Psoas muscle (tissue), 8 donors: Measurements from ENCODE around the gene SPAG17. TPM values are rescaled to one million over a fixed set of nuclear protein-coding genes. Genes with fewer than 3 reads are reported as not detected.

ENCODE experiments used
- ATAC-seq, 4 donors: fragments of 200-7000 bp; cut with Tn5 transposase; one replicate each; pipeline ENCODE4 v1.9.1; 2020; ENCODE audit warnings: moderate library complexity in 3 of 4, mild to moderate bottlenecking in 2 of 4
- DNase-seq, 2 donors: peaks; one replicate each; pipeline ENCODE4 v3.0.0-alpha.2; 2020
- H3K27ac ChIP-seq: fragments of 200-600 bp; one replicate; pipeline ENCODE4 v1.8.0; 2022
- H3K27me3 ChIP-seq, 3 donors: fragments of 200-600 bp in 1 of 3; one replicate each; pipeline versions ENCODE4 v1.6.1 to v1.8.0; 2013 to 2022; ENCODE audit warnings: low read length in 2 of 3, mild to moderate bottlenecking in 2 of 3, moderate library complexity in 1 of 3; ENCODE audit not compliant: insufficient read depth in 3 of 3
- H3K36me3 ChIP-seq, 2 donors: fragments of 200-600 bp in 1 of 2; one replicate each; pipeline versions ENCODE4 v1.6.1 to v1.8.0; 2013 to 2022; ENCODE audit warnings: low read depth in 1 of 2, mild to moderate bottlenecking in 1 of 2, moderate library complexity in 1 of 2; ENCODE audit not compliant: insufficient read depth in 1 of 2
- H3K4me1 ChIP-seq: fragments of 200-600 bp; one replicate; pipeline ENCODE4 v1.8.0; 2022
- H3K4me3 ChIP-seq: fragments of 200-600 bp; one replicate; pipeline ENCODE4 v1.8.0; 2022; ENCODE audit warnings: mild to moderate bottlenecking
- H3K9me3 ChIP-seq: fragments of 200-600 bp; one replicate; pipeline ENCODE4 v1.8.0; 2022
- CTCF ChIP-seq: fragments of 200-600 bp; IDR thresholded peaks from one replicate; pipeline ENCODE4 v1.8.0; 2022; ENCODE audit warnings: antibody characterized with exemption
- WGBS, 3 donors: extraction: QIAGEN DNeasy Blood & Tissue Kit; methylation state at CpG; one replicate each; pipeline versions ENCODE4 v1.1.6 to v1.1.7; 2013; 5-methylcytosine and 5-hydroxymethylcytosine counted together
- intact Hi-C, 2 donors: fragments of 100-400 bp; cut with DNase I; formaldehyde crosslinking; loops; one replicate each; pipeline versions ENCODE4 v1.11.0 to v1.14.2; 2022
- polyA plus RNA-seq, 3 donors: library from polyadenylated mRNA; stranded (reverse); fragments of 200-250 nt; gene quantifications; one replicate each; pipeline ENCODE4 v1.2.3, GENCODE V29; 2013
- total RNA-seq, 4 donors: library from RNA; stranded (reverse); fragmentation: NEBNext Ultra II Directional in 2 of 4; extraction: Animal tissue kit (Norgen Biotek cat#: 25700) in 2 of 4; gene quantifications; one replicate each; pipeline versions ENCODE4 v1.2.1 to v1.2.4, GENCODE V29; 2021 to 2023
- donor health status: healthy with polysubstance abuse.
- donor health status: DM: no; HTN: no; CAD: no; lungs with moderate emphysema.
- donor health status: Bipolar disorder and iron deficiency.
- donor health status: healthy.
- donor health status: DM: yes; HTN: yes; CAD: no.
- donor health status: DM: no; HTN: no; CAD: no.
- donor health status: DM: no; HTN: no; CAD: no.
- donor health status: DM: yes; HTN: yes; CAD: no.

SPAG17 gene
- total and polyA plus RNA-seq, 7 donors: 0.03 to 0.46 (median 0.09) TPM; not detected in 3

GRCh38 chr1:117971777-117972176 is 213.3 kb downstream of the SPAG17 start:
- intact Hi-C loops: no loop called here
- peaks cover 6% of the 10 kb centered on the region for H3K4me1 ChIP-seq
- no peak overlapping the region for H3K27ac ChIP-seq
- DNase-seq (no peak), ATAC-seq (no peak)
- H3K36me3 ChIP-seq: no peaks in the 10 kb centered on the region
- no peaks in the 10 kb centered on the region for H3K9me3 ChIP-seq
- TF ChIP-seq CTCF: no peak
- H3K4me3 ChIP-seq: no peak overlapping the region
- H3K27me3 ChIP-seq: no peaks in the 10 kb centered on the region

GRCh38 chr1:117970252-117970651 is 214.8 kb downstream of the SPAG17 start:
- no peak overlapping the region for H3K4me3 ChIP-seq
- H3K4me1 ChIP-seq: peaks cover 6% of the 10 kb centered on the region
- intact Hi-C loops: no loop called here
- ATAC-seq (no peak), DNase-seq (no peak)
- no peak for TF ChIP-seq CTCF
- no peaks in the 10 kb centered on the region for H3K9me3 ChIP-seq
- no peaks in the 10 kb centered on the region for H3K36me3 ChIP-seq
- 49 to 53% (median 52%) methylated on average over 9 of the region's 9 CpGs for WGBS, 3 donors
- H3K27me3 ChIP-seq: no peaks in the 10 kb centered on the region
- no peak overlapping the region for H3K27ac ChIP-seq

- peaks cover 0 to 15% of the 10 kb centered on the region in 2 donors for H3K36me3 ChIP-seq
- DNase-seq: no peak
- H3K27me3 ChIP-seq: no peaks in the 10 kb centered on the region
- TF ChIP-seq CTCF: no peak
- intact Hi-C loops: no loop called here
- WGBS, 3 donors: 0 to 6% (median 4%) methylated on average over 1 of the region's 1 CpG
- no peaks in the 10 kb centered on the region for H3K9me3 ChIP-seq
- ATAC-seq: peak in 1 of 4 donors; percentile 18
- H3K27ac ChIP-seq: no peak overlapping the region
- no peak overlapping the region for H3K4me3 ChIP-seq
- H3K4me1 ChIP-seq: peaks cover 6% of the 10 kb centered on the region
Observed at GRCh38 chr1:117967881-117968280, 217.1 kb downstream of the SPAG17 start.

- Histone ChIP-seq H3K4me3 (no peak overlapping the region), H3K4me1 (peaks cover 6% of the 10 kb centered on the region), H3K27ac (no peak overlapping the region), H3K36me3 (peaks cover 0 to 19% of the 10 kb centered on the region in 2 donors), H3K27me3 (no peaks in the 10 kb centered on the region), H3K9me3 (no peaks in the 10 kb centered on the region)
- ATAC-seq (peak in 2 of 4 donors; percentile 80 to 93), DNase-seq (no peak)
- intact Hi-C loops: no loop called here
- peak; percentile 19 for TF ChIP-seq CTCF
- WGBS, 3 donors: 36 to 41% (median 38%) methylated on average over 4 of the region's 4 CpGs
Observed at GRCh38 chr1:117967477-117967876, 217.6 kb downstream of the SPAG17 start.

GRCh38 chr1:117964290-117965038 is 220.6 kb downstream of the SPAG17 start:
- H3K9me3 ChIP-seq: no peaks in the 10 kb centered on the region
- H3K4me3 ChIP-seq: no peak overlapping the region
- WGBS, 3 donors: 89 to 92% (median 91%) methylated on average over 3 of the region's 3 CpGs
- H3K27ac ChIP-seq: no peak overlapping the region
- TF ChIP-seq CTCF: no peak
- no peaks in the 10 kb centered on the region for H3K27me3 ChIP-seq
- intact Hi-C loops: no loop called here
- H3K36me3 ChIP-seq: peaks cover 0 to 49% of the 10 kb centered on the region in 2 donors
- H3K4me1 ChIP-seq: peaks cover 6% of the 10 kb centered on the region
- DNase-seq (no peak), ATAC-seq (no peak)
